ENCODE measurements around the gene HNF4A.

The HNF4A gene

DNA sequence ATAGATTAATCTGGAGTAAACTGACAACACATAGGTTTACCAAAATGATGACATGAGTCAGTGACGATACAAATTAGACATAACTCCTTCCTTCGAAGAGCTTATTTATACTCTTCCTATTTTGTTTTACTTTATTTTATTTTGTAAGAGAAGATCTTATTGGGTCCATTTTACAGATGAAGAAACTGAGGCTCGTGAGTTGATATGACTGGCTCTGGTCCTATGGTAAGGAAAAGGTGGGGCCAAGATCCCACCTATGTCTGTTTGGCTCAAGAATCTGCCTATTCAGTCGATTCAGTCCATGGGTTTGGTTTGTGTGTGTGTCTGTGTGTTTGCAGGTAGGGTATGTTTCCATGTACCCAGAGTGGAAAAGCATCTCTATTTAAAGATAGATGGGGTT lies 27.1 kb upstream of the HNF4A start:
- Histone ChIP-seq H3K27me3 (ENCODE audit: control insufficient read depth, insufficient read depth, low read length, poor library complexity, severe bottlenecking) (peaks cover 5% of the 10 kb centered on the region), H3K4me1 (ENCODE audit: control insufficient read depth, insufficient read depth, low read length) (peaks cover 5% of the 10 kb centered on the region), H3K36me3 (ENCODE audit: control insufficient read depth, insufficient read depth, low read length) (no peaks in the 10 kb centered on the region), H3K27ac (ENCODE audit: insufficient read depth, low read depth, low read length, poor library complexity, severe bottlenecking) (no peak overlapping the region), H3K9me3 (ENCODE audit: control insufficient read depth, low read length) (no peaks in the 10 kb centered on the region), H3K4me3 (ENCODE audit: insufficient read depth, low read depth, low read length) (no peak overlapping the region)
- WGBS, 2 experiments, result 69 to 79% methylated on average over 2 to 4 of the region's 4 CpGs

DNA sequence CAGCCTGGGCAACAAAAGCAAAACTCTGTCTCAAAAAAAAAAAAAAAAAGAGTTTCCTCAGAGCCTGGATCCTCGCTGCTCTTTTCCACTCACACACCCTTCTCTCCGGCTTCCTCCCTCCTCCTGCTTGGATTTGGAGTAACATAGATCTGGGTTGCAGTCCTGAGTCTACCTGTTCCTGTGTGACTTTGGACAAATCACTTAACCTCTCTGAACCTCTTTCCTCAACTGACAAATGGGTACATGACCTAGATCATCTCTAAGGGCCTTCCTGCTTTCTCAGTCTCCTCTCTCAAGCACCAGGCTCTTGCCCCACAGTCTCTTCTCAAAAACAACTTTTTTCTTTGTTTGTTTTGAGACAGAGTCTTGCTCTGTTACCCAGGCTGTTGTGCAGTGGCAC lies 24.3 kb upstream of the HNF4A start:
- Histone ChIP-seq H3K36me3 (ENCODE audit: control insufficient read depth, insufficient read depth, low read length) (no peaks in the 10 kb centered on the region), H3K9me3 (ENCODE audit: control insufficient read depth, low read length) (no peaks in the 10 kb centered on the region), H3K4me1 (ENCODE audit: control insufficient read depth, insufficient read depth, low read length) (peaks cover 11% of the 10 kb centered on the region), H3K4me3 (ENCODE audit: insufficient read depth, low read depth, low read length) (no peak overlapping the region), H3K27me3 (ENCODE audit: control insufficient read depth, insufficient read depth, low read length, poor library complexity, severe bottlenecking) (peaks cover 5% of the 10 kb centered on the region), H3K27ac (ENCODE audit: insufficient read depth, low read depth, low read length, poor library complexity, severe bottlenecking) (no peak overlapping the region)
- WGBS, 2 experiments, result 89 to 93% methylated on average over 2 of the region's 2 CpGs

DNA sequence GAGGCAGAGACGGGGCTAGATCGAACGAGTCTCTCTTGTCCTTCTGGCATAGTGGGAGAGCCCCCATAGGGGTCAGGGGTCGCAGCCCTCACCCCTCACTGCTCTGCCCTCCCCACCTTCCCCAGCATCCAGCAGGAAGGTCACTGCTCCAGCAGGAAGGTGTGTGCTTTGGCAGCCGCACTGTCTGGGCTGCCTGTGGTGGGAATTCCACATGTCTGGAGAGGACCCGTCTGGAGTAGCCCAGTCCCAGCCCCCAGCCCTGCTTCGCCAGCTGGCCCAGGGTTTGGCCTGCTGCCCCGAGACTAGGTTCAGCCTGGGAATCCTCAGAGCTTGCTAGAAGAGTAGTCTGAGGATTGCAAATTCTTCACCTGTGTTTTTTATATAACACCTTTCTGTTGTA lies 21.2 kb upstream of the HNF4A start:
- H3K36me3 ChIP-seq (ENCODE audit: control insufficient read depth, insufficient read depth, low read length), result no peaks in the 10 kb centered on the region
- no peak overlapping the region for H3K4me3 ChIP-seq (ENCODE audit: insufficient read depth, low read depth, low read length)
- H3K27ac ChIP-seq (ENCODE audit: insufficient read depth, low read depth, low read length, poor library complexity, severe bottlenecking), result no peak overlapping the region
- no peaks in the 10 kb centered on the region for H3K27me3 ChIP-seq (ENCODE audit: control insufficient read depth, insufficient read depth, low read length, poor library complexity, severe bottlenecking)
- H3K4me1 ChIP-seq (ENCODE audit: control insufficient read depth, insufficient read depth, low read length), result peaks cover 8% of the 10 kb centered on the region
- H3K9me3 ChIP-seq (ENCODE audit: control insufficient read depth, low read length), result no peaks in the 10 kb centered on the region
- WGBS, 2 experiments, result 77 to 82% methylated on average over 8 of the region's 8 CpGs

DNA sequence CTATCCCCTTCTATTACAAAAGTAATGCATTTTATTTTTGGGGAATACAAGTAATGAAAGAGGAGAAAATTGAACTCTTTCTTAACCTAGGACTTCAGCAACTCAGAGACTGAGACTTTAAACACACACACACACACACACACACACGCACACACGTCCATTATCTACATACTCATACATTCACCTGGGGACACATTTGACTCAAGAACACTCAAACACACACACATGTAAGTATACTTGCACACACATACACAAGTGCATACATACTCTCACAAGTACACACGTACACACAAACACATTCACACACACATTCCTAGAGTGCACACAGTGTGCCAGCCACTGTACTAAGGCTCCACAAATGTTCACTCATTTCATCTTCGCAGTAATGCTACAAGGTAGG lies 20.8 kb upstream of the HNF4A start:
- no peaks in the 10 kb centered on the region for H3K27me3 ChIP-seq (ENCODE audit: control insufficient read depth, insufficient read depth, low read length, poor library complexity, severe bottlenecking)
- H3K36me3 ChIP-seq (ENCODE audit: control insufficient read depth, insufficient read depth, low read length), result no peaks in the 10 kb centered on the region
- no peak overlapping the region for H3K27ac ChIP-seq (ENCODE audit: insufficient read depth, low read depth, low read length, poor library complexity, severe bottlenecking)
- no peaks in the 10 kb centered on the region for H3K9me3 ChIP-seq (ENCODE audit: control insufficient read depth, low read length)
- H3K4me3 ChIP-seq (ENCODE audit: insufficient read depth, low read depth, low read length), result no peak overlapping the region
- H3K4me1 ChIP-seq (ENCODE audit: control insufficient read depth, insufficient read depth, low read length), result peaks cover 8% of the 10 kb centered on the region
- 87 to 92% methylated on average over 4 of the region's 4 CpGs for WGBS, 2 experiments

DNA sequence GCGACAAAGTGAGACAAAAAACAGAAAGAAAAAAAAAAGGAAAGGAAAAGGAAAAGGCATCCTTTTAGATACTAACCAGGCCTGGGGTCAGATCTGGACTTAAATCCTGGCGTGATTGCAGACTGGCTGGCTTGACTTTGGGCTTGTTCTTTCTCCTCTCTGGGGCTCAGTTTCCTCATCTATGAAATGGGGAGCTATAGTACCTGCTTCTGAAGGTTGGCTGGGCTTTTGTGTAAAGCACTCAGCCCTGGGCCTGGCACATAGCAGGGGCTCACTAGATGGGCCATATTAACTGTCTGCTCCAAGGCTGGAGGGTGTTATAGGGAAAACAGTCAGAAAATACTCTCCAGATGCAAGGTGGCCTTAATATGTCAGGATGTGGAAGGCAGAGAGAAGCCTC lies 19.8 kb upstream of the HNF4A start:
- WGBS, 2 experiments, result 89 to 93% methylated on average over 2 of the region's 2 CpGs
- H3K4me1 ChIP-seq (ENCODE audit: control insufficient read depth, insufficient read depth, low read length), result peaks cover 8% of the 10 kb centered on the region
- H3K4me3 ChIP-seq (ENCODE audit: insufficient read depth, low read depth, low read length), result no peak overlapping the region

DNA sequence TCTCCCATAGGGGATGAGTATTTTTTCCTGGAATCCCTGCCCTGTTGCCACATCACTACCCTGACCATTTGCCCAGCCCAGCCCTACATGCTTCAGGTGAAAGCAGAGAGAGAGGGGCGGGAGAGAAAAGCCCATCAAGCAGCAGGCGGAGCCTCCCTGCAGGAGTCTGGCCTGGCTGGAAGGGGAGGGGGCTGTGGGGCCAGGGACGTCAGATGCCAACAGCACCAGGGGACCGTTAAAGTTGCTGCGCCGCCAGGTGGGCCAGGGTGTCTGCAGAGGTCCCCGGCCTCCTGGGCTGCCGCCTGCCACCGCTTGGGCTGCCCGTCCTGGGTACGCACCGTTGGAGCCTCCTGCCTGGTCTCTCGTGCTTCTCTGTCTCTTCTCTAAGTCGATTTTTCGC lies 19.4 kb upstream of the HNF4A start:
- no peaks in the 10 kb centered on the region for H3K9me3 ChIP-seq (ENCODE audit: control insufficient read depth, low read length)
- H3K27me3 ChIP-seq (ENCODE audit: control insufficient read depth, insufficient read depth, low read length, poor library complexity, severe bottlenecking), result no peaks in the 10 kb centered on the region
- peaks cover 8% of the 10 kb centered on the region for H3K4me1 ChIP-seq (ENCODE audit: control insufficient read depth, insufficient read depth, low read length)
- no peak overlapping the region for H3K27ac ChIP-seq (ENCODE audit: insufficient read depth, low read depth, low read length, poor library complexity, severe bottlenecking)
- no peak overlapping the region for H3K4me3 ChIP-seq (ENCODE audit: insufficient read depth, low read depth, low read length)
- 22 to 23% methylated on average over 15 of the region's 15 CpGs for WGBS, 2 experiments
- no peaks in the 10 kb centered on the region for H3K36me3 ChIP-seq (ENCODE audit: control insufficient read depth, insufficient read depth, low read length)

More for the DNA sequence above, 19.8 kb upstream of the HNF4A start:
- Histone ChIP-seq H3K27ac (ENCODE audit: insufficient read depth, low read depth, low read length, poor library complexity, severe bottlenecking) (no peak overlapping the region), H3K36me3 (ENCODE audit: control insufficient read depth, insufficient read depth, low read length) (no peaks in the 10 kb centered on the region), H3K27me3 (ENCODE audit: control insufficient read depth, insufficient read depth, low read length, poor library complexity, severe bottlenecking) (no peaks in the 10 kb centered on the region), H3K9me3 (ENCODE audit: control insufficient read depth, low read length) (no peaks in the 10 kb centered on the region)

DNA sequence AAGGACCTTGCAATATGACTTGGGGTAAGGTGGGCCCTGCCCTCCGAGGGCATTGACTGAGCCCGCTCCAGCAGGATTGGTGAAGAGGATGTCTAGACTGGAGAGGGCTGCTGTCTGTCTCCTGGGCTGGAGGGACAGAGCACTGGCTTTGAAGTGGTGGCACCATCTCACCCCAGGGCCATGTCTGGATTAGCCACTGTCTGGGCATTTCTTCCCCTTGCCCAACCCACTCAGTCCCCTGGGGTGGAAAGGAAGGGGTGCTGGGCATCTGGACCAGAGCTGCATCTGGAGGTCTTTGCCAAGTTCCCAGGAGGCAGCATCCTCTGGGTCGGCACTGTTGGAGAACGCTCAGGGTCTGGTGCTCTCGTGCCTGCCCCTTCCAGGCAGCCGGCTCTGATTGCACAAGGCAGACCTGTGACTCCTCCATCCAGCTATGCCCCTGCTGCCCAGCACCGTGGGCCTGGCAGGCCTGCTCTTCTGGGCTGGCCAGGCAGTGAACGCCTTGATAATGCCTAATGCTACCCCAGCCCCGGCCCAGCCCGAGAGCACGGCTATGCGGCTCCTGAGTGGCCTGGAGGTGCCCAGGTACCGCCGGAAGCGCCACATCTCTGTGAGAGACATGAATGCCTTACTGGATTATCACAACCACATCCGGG lies 18.6 kb upstream of the HNF4A start, which contains the start of gene R3HDML:
TSS of gene R3HDML (plus strand) at position 319 of the 656 bp plus-strand sequence. CDS start at position 434, 115 bp downstream.
- Histone ChIP-seq H3K4me1 (ENCODE audit: control insufficient read depth, insufficient read depth, low read length) (peaks cover 8% of the 10 kb centered on the region), H3K27me3 (ENCODE audit: control insufficient read depth, insufficient read depth, low read length, poor library complexity, severe bottlenecking) (no peaks in the 10 kb centered on the region), H3K9me3 (ENCODE audit: control insufficient read depth, low read length) (no peaks in the 10 kb centered on the region), H3K27ac (ENCODE audit: insufficient read depth, low read depth, low read length, poor library complexity, severe bottlenecking) (no peak within 1 kb of the TSS), H3K36me3 (ENCODE audit: control insufficient read depth, insufficient read depth, low read length) (no peaks in the 10 kb centered on the region), H3K4me3 (ENCODE audit: insufficient read depth, low read depth, low read length) (no peak within 1 kb of the TSS)
- 87 to 89% methylated on average over 16 of the region's 16 CpGs for WGBS, 2 experiments

DNA sequence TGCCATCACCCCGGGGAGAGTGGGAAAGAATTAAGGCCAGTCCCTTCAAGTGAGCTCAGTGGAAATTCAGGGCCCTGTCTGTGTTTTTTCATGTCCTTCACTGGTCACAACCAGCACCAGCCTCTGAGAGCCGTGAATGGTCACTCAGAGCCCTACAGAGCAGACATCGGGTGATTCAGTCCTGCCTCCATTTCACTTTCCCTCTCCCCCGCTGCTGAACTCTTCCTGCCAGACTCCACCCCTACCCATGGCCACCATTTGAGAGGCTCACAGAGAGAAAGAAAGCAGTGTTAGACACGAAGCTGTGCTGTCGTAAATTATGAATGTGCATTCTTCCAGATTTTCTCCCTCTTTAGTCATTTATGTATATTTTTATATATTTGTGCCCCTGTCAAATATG lies 13.3 kb upstream of the HNF4A start:
- H3K36me3 ChIP-seq (ENCODE audit: control insufficient read depth, insufficient read depth, low read length), result no peaks in the 10 kb centered on the region
- H3K27me3 ChIP-seq (ENCODE audit: control insufficient read depth, insufficient read depth, low read length, poor library complexity, severe bottlenecking), result no peaks in the 10 kb centered on the region
- H3K4me1 ChIP-seq (ENCODE audit: control insufficient read depth, insufficient read depth, low read length), result no peaks in the 10 kb centered on the region
- no peaks in the 10 kb centered on the region for H3K9me3 ChIP-seq (ENCODE audit: control insufficient read depth, low read length)
- H3K4me3 ChIP-seq (ENCODE audit: insufficient read depth, low read depth, low read length), result no peak overlapping the region
- WGBS, 2 experiments, result 79% methylated on average over 5 to 6 of the region's 6 CpGs
- H3K27ac ChIP-seq (ENCODE audit: insufficient read depth, low read depth, low read length, poor library complexity, severe bottlenecking), result no peak overlapping the region

DNA sequence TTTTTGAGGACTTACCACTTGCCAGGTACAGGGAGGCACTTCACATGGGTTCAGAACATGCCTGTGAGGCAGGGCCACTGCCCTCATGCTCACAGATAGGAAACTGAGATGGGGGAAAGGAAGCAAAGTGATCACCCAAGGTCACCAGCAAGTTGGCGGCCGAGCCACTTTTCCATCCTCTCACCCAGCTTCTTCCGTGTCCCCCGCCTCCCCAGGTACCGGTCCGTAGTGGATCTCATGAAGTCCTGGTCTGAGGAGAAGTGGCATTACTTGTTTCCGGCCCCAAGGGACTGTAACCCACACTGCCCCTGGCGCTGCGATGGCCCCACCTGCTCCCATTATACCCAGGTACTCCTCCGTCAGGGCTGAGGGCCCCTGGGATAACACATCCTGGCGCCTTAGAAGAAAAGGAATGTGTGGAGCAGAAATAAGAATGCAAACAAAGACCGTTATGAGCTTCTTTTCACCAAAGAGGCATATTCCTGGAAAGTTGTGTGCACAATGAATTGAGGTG lies 12.3 kb upstream of the HNF4A start:
- 86 to 90% methylated on average over 12 of the region's 12 CpGs for WGBS, 2 experiments

DNA sequence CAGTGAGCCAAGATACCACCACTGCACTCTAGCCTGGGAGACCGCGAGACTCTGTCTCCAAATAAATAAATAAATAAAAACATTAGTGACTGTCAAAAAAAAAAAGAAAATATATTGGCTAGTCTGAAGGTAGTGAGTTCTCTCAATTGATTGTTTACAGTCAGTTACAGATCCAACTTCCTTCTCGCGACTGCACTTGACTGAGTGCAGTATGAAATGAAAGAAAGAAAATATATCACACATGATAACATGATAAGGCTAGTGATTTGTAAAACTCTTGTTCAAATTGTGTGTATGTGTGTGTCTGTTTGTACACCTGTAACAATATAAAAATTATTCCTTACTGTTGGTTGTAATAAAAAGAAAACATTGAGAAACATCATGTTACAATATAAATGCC lies 10.8 kb upstream of the HNF4A start:
- WGBS, 2 experiments, result 90 to 93% methylated on average over 2 to 4 of the region's 4 CpGs

More for the DNA sequence above, 12.3 kb upstream of the HNF4A start:
- Histone ChIP-seq H3K36me3 (ENCODE audit: control insufficient read depth, insufficient read depth, low read length) (no peaks in the 10 kb centered on the region), H3K27ac (ENCODE audit: insufficient read depth, low read depth, low read length, poor library complexity, severe bottlenecking) (no peak overlapping the region), H3K4me3 (ENCODE audit: insufficient read depth, low read depth, low read length) (no peak overlapping the region), H3K9me3 (ENCODE audit: control insufficient read depth, low read length) (no peaks in the 10 kb centered on the region), H3K27me3 (ENCODE audit: control insufficient read depth, insufficient read depth, low read length, poor library complexity, severe bottlenecking) (no peaks in the 10 kb centered on the region), H3K4me1 (ENCODE audit: control insufficient read depth, insufficient read depth, low read length) (no peaks in the 10 kb centered on the region)

More for the DNA sequence above, 10.8 kb upstream of the HNF4A start:
- Histone ChIP-seq H3K4me1 (ENCODE audit: control insufficient read depth, insufficient read depth, low read length) (no peaks in the 10 kb centered on the region), H3K9me3 (ENCODE audit: control insufficient read depth, low read length) (no peaks in the 10 kb centered on the region), H3K27me3 (ENCODE audit: control insufficient read depth, insufficient read depth, low read length, poor library complexity, severe bottlenecking) (no peaks in the 10 kb centered on the region), H3K36me3 (ENCODE audit: control insufficient read depth, insufficient read depth, low read length) (no peaks in the 10 kb centered on the region), H3K27ac (ENCODE audit: insufficient read depth, low read depth, low read length, poor library complexity, severe bottlenecking) (no peak overlapping the region), H3K4me3 (ENCODE audit: insufficient read depth, low read depth, low read length) (no peak overlapping the region)
